G401 (cell line): Measurements from ENCODE around the gene FAM181A. TPM values are rescaled to one million over a fixed set of nuclear protein-coding genes. Genes with fewer than 3 reads are reported as not detected.

Source experiments
- DNase-seq: peaks from one replicate; pipeline ENCODE4 v3.0.0-alpha.2; 2015; ENCODE audit warnings: low spot score
- in situ Hi-C: cut with HindIII; loops from 2 replicates; pipeline ENCODE4 v1.10.0; 2016; ENCODE audit warnings: low sequenced_read_pairs, mixed read lengths
- total RNA-seq: library from RNA; depleted of rRNA; stranded (reverse); fragments of >200 nt; shearing (Covaris generic); gene quantifications from 2 replicates; pipeline ENCODE4 v1.2.3, GENCODE V29; 2014; rRNA removed

Gene FAM181A
- not detected in 2 replicates for total RNA-seq

DNA sequence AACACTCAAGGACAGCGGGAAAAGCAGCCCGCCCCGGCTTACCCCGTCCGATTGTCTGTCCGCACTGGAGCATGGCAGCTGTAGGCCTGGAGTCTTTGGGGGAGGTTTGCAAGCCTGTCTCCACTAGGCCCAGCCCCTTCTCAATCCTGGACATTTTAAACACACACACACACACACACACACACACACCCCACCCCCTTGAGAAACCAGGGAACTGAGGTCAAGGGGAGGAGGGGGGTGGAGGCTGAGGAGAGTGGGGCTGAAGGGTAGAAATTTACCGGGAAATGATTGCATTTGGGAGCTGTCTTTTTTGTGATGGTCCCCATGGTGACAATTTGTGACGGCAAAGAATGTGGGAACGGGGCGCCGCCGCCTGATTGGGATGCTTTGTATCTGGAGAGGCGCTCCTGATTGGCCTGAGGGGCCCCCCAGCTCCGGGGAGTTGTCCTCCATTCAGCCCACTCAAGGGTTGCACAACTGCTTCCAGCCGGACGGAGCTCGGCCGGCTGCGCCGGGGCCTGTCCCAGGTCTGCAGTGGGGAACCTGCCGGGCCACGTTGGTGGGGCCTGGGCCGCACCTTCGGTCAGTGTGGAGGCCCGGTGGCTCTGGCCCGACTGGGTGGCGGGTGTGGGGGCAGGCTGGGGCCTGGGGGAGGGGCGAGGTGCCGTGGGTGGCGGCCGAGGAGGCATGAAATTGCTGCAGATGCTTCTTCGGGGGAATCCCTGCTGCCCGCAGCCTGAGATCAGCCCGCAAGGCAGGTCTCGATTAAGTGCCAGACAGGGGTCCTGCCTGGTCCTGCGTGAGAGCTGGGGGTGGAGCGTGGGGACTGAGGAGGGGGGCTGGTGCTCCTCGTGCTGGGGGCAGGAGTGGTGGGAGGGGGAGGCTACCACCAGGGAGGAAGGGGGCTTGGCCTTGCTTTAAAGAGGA is at the start of gene FAM181A:
TSS of gene FAM181A (plus strand) at position 472 of the 927 bp plus-strand sequence. CDS start 942 bp downstream, outside the sequence.
- no peak for DNase-seq
- in situ Hi-C loops: no loop called here

DNA sequence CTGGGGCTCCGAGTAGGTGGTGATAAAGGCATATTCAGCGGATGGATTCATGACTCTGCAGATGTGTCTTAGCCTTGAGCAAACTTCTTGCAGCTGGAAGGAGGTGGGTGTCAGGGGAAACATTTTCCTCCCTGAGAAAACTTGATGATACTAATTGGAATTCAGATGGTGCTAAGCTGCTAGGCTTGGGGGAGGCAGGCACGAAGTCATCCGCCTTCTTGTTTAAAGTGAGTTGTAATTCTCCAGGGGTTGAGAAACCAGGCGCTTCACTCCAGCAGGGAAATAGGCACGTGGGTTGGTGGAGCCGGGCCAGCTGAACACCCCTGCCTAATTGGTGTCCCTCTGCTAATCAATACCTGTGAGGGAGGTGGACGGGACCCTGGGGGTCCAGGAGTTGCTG is 48.9 kb upstream of the FAM181A start:
- no peak for DNase-seq
- in situ Hi-C loops: no loop called here

DNA sequence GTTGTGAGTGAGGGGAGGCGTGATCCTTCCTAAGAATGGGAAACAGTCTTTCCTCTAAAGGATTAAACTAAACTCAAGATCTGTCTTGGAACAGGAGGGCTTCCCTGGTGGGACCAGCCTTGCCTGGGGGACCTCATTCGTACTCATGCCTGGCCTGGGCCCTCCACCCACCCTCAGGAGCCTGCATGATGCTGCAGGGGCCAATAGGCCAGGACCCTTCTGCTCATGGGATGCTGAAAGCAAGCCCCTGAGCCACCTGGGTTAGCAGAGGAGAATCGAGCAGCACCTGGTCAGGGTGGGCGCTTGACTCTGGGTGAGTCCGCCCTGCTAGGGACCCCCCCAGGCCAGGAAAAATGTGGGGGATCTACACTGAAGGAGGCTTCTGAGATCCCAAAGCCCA is 48.3 kb upstream of the FAM181A start:
- DNase-seq: no peak
- in situ Hi-C loops: no loop called here

DNA sequence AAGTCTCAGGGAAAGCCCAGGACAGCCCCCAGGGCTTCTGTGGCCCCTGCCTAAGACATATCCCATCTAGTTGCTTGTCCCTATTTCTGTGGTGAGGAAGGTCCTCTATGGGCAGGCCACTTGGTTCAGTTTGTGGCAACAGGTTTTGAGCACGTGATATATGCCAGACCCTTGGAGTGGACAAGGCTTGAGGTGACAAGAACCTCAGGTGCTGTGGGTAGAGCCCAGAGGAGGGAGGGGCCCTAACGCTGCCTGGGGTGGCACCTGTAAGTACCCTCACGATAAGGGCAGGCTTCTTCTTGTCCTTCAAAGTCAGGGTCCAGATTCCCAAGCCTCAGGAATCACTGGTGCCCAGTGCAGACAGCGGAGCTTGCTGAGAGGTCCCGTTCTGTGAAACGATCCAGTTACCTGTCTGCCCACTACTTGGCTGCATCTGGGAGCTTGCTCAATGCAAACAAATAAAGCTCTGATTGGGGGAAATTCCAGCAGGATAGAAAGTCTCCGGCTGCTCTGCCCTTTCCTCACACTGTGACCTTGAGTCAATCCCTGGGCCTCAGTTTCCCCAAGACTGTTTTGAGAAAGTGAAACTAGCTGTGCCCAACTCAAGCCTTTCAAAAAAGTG is 47.7 kb upstream of the FAM181A start:
- in situ Hi-C loops: no loop called here
- no peak for DNase-seq

DNA sequence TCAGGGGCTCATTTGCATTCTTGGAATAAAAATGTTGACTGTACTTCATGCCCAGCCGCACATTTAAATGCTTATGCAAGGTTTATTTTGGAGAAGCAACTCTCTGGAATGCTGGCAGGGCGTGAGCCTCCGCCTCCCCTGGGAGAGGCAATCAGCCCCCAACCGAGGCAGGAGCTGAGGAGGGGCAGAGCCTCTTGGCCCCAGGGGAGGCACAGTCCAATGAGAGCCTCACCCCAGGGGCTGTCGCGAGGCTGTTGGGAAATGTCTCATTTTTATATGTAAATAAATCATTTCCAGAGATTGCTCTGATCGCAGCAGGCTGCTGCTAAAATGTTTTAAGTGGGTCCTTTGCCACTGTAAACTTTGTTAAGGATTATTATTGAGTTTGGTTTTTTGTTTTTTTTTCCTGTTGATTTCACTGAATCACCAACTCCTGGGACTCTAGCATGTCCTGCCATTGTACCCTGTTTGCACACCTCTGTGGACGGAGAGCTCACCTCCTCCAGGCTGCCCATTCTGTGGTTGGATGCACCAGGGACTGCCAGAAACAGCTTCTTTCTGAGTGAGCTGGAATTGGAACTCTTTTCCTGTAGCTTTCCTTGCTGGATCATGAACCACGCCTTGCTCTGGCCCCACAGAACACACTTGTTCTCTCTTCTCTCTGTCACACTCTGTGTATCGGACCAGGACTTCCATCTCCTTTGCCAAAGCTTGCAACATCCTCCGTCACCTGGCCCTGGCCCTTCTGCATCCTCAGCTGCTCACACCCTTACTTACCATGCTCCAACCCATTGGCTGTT is 46.9 kb upstream of the FAM181A start:
- in situ Hi-C loops: no loop called here
- no peak for DNase-seq

DNA sequence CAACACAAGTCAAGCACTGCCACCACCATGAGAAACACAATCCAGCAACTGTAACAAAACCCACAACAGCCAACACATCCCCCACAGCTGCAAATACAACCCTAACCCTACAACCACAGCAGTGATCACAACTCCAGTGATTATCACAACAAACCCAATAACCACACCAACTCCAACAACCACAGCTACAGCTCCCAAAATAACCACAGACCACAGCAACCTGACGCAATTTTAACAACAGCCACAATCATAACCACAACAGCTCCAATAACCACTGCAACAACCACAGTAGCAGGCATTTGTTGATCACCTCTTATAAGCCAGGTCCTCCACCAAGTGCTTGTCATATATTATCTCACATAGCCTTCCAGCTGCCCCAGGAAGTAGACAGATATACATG is 42.2 kb upstream of the FAM181A start:
- no peak for DNase-seq
- in situ Hi-C loops: no loop called here

DNA sequence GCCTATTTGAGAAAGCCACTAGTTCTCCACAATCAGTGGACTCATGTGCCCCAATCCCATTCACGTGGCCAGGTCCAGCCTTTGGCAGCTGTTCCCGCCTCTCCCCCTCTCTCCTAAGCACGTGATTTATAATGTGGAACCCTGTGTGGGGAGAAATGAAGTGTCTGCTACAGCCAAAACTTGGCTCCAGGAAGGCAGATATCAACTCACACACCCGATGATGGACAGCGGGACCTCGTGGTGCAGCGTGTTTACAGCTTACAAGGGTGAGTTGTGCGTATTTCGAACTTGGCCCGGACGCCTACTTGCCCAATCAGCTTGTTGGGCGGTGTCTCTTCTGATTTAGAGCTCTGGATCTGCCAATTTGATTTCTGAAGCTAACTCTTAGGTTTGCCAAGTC is 38.1 kb upstream of the FAM181A start:
- in situ Hi-C loops: no loop called here
- DNase-seq: no peak

DNA sequence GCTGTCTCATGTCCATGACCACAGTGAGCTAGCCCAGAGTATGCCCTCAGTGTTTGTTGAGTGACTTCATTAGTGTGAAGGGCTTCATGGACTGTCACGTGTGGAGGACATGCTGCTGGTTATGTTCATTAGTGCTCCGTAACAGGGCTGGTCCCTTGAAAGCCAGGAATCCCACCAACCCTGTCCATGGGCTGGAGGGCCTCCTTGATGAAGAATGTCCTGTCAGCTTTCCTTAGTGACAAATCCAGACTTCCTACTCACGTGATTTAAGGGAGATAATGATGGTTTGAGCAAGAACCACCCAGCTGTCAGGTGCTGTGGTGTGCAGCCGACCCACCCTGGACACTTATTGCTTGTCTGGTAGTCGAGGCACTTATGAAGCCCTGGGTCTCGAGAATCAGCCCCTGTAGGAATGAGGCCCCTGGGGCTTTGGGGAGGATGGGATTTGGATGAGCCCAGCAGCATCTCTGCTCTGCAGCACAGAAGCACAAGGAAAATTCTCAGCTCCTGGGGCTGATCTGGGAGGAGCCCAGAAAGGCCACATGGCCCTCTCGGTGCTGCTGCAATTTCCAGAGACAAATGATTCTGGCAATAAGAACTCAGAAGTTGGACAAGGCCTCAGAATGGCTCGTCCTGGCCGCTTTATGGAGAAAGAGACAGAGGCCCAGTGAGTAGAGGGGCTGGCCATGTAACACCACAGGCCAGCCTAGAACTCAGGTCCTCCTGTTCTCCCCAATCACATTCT is 37.2 kb upstream of the FAM181A start:
- peak; percentile 32 for DNase-seq
- in situ Hi-C loops: no loop called here

DNA sequence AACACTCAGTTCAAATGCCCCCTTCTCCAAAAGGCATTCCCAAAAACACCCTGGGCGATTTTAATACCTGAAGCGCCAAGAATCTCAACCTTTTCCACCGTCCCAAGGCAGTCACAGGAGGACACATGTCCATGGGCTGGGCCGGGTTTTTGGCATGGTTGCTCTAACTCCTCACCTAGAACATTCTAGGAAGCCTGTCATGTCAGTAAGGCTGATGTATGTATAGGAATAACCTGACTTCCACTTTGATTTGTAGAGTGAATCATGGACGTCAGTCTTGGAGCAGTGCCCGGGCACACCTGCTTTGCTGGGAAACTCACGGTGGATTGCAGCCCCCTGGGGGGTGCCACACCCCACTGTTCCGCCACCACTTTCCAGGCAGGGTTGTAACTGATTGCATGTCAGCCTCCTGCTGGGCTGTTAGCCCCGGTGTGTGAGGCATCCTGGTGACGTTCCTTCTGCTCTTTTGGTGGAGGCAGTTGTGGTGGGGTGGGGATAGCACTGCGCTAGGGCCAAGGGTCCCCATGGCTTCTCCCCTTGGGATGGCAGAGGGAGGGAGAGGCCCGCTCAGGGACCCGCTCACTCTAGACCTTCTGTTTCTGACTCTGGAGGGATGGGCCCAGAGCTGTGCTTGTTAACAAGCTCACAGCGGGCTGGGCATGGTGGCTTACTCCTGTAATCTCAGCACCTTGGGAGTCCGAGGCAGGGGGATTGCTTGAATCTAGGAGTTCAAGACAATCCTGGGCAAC is 35.2 kb upstream of the FAM181A start:
- DNase-seq: no peak
- in situ Hi-C loops: no loop called here

DNA sequence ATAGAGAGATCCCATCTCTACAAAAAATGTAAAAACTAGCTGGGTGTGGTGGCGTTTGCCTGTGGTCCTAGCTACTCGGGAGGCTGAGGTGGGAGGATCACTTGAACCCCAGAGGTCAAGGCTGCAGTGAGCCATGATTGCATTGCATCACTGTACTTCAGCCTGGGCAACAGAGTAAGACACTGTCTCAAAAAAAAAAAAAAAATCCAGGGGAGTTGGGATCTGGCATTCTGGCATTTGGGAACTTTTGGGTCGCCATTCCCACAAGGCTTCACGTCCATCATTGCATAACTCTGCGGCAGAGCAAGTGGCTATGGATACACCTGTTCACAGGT is 34.7 kb upstream of the FAM181A start:
- in situ Hi-C loops: no loop called here
- DNase-seq: no peak

DNA sequence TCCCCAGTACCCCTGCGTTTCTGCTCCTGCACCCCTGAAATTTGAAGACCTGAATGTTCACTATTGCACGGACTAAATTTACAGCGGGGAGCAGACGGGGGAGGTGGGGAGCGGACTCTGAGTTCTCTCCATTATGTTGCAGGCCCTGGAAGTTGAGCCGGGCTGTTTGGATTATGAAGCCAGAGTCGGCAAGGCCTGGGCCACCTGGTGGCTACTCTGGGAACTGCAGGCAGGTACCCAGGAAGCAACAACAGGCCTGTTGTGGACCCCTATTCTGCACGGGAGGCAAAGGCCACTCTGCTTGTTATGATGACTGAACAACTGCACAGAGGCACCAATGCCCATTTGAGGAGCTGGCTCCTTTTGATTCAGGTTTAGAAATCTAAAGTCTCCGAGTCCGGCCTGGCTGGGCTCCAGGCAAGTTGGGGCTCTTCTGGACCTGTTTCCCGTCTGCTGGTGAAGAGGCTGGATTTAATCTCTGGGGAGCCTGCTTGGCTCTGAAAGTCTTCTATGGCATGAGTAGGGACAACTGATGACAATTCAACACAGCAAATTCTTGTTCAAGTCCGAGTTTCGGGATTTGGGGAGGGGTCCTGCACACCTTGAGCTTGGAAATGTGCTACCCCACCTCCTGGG is 34.1 kb upstream of the FAM181A start:
- in situ Hi-C loops: no loop called here
- DNase-seq: peak; percentile 81

DNA sequence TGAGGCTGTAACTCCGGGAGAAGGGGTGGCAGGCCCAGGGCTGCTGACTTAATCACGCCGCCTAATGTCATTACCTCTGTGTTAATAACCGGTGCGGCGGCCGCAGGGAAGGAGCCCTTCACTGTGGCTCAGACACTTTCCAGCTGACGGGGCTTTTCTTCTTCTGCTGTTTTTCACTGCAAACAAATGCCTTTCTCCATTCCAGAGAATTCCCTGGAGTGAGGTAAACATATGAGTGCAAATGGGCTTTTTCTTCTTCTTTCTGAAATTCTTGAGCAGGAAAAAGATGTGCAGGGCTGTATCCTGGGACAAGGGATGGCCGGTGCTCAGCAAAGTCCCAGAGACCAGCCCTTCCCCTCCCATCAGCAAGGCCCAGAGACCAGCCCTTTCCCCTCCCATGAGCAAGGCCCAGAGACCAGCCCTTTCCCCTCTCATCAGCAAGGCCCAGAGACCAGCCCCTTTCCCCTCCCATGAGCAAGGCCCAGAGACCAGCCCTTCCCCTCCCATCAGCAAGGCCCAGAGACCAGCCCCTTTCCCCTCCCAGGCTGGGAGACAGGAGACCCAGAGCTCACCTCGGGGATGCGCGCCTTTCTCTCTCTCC is 33.4 kb upstream of the FAM181A start:
- in situ Hi-C loops: no loop called here
- no peak for DNase-seq

DNA sequence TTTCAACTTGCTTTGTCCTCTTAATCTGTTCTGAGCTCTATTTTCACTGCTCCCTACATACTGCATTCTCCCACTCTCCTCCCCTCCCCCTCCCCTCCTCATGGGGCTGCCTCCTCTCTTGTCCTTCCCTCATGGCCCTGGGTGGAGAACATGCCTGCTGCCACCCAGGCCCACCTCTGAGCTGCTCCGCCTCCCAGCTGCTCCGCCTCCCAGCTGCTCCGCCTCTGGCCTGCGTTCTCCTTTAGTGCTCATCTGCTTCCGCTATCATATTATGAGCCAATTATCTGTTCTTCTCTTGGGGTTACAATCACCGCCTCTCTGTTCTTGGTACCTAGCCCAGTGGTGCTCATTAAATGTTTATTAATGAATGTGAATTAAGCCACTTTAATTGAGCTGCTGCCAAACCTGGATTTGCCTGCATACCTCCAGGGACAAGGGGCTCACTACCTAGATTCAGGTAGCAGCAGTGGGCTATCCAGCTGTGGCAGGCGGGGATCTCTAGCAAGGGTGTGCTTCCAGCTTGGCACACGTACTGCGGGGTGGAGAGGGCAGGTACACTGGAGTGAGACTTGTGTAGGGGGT is 32.0 kb upstream of the FAM181A start:
- in situ Hi-C loops: no loop called here
- DNase-seq: no peak

DNA sequence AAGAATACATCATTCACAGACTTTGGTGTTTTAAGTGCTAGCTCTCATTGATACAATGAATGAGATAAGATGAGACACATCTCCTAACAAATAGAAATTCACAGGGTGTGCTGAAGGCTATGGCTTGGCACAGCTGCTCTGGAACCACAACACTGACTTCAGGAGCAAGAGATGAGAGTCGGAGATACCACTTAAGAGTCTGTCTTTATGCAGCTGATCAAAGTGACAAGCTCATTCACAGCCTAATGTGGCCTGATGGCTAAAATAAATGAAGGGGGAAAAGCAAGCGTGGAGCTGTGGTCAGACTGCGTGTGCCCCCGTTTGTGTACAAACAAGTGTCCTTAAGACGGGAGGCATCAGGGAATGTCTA is 29.7 kb upstream of the FAM181A start:
- in situ Hi-C loops: no loop called here
- no peak for DNase-seq

DNA sequence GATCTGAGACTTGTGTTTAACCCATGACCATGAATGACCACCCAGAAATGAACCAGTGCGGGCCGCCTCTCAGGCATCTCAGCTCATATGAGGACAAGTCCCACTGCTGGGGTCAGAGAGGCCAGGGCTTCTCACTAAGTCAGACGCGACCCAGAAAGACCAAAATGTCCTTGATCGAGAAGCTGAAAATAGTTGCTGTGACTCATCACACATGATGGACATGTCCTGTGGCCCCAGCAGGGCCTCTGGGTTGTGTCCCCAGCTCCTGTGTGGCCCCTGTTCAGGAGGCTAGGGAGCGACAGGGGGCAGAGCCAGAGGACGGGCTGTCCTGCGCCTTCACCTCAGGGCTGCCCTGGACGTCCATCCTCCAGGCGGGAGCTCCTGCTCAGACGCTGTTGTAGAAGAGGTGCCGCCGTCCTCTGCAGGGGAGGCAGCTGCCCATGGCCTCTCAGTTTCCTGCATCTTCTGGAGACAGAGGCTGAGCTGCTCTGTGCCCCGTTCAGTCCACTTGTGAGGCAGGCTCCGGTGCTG is 29.0 kb upstream of the FAM181A start:
- no peak for DNase-seq
- in situ Hi-C loops: no loop called here

DNA sequence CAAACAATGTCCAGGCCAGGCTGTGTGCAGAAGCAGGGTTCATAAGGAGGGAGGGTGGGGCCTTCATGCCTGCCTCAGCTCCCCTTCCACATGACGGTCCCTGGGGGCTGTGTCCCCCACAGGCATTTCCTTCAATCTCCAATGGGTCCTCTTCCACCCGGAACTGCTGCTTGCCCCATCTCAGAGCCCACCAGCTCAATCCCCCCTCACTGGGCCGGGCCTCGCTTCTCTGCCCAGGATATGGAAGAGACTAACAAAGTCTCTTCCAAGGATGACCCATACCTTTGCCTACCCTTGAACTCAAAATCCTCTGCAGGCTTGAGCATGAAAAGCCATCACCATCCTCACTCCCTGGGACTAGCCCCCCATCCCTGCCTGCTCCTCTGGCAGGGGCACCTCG is 28.4 kb upstream of the FAM181A start:
- DNase-seq: no peak
- in situ Hi-C loops: no loop called here

DNA sequence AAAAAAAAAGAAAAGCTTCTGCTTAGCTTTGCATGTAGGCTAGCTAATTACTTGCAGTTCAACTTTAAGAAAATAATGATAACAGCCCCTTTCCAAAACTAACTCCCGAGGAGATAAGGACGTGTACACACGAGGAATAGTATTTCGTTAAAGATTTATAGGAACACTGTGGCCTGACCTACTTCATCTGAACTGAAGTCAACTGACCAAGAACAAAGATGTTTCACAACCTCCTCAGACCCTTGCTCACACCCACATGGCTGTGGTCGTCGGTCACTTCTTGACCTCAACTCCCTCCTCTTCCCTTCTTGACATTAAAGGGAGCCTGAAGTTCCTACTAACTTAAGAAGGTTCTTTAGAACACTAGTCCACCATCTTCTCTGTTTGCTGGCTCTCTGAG is 25.3 kb upstream of the FAM181A start:
- DNase-seq: no peak
- in situ Hi-C loops: no loop called here
